Left ventricle myocardium inferior (tissue), 1 donor: Measurements from ENCODE around the gene PHF21A. TPM values are rescaled to one million over a fixed set of nuclear protein-coding genes. Genes with fewer than 3 reads are reported as not detected.

Experiments
- DNase-seq: peaks from one replicate; pipeline ENCODE4 v3.0.0-alpha.2; 2020
- H3K27ac ChIP-seq: fragments of 200-600 bp; replicated peaks from 2 replicates; pipeline ENCODE4 v1.8.0; 2021
- H3K27me3 ChIP-seq: fragments of 200-600 bp; 2 replicates; pipeline ENCODE4 v1.8.0; 2021; ENCODE audit warnings: low read depth
- H3K36me3 ChIP-seq: fragments of 200-600 bp; 2 replicates; pipeline ENCODE4 v1.8.0; 2021
- H3K4me1 ChIP-seq: fragments of 200-600 bp; 2 replicates; pipeline ENCODE4 v1.8.0; 2021
- H3K4me3 ChIP-seq: fragments of 200-600 bp; 2 replicates; pipeline ENCODE4 v1.8.0; 2021; ENCODE audit warnings: mild to moderate bottlenecking, moderate library complexity
- H3K9me3 ChIP-seq: fragments of 200-600 bp; replicated peaks from 2 replicates; pipeline ENCODE4 v1.8.0; 2021
- CTCF ChIP-seq: fragments of 200-600 bp; IDR thresholded peaks from 2 replicates; pipeline ENCODE4 v1.8.0; 2021; ENCODE audit warnings: antibody characterized with exemption, mild to moderate bottlenecking, borderline replicate concordance
- intact Hi-C: fragments of 100-400 bp; cut with micrococcal nuclease; formaldehyde crosslinking; loops from one replicate; pipeline ENCODE4 v1.11.0; 2022
- total RNA-seq: library from RNA; stranded (reverse); fragmentation: NEBNext Ultra II Directional; extraction: Animal tissue kit (Norgen Biotek cat#: 25700); gene quantifications from one replicate; pipeline ENCODE4 v1.2.1, GENCODE V29; 2021
- donor health status: DM: no; HTN: yes; CAD: no; lungs with severe emphysema.

Gene PHF21A
- total RNA-seq, 1 donor from 2014 or later, result 36.6 TPM

- no peak overlapping the region for H3K4me3 ChIP-seq
- H3K27me3 ChIP-seq, result peaks cover 24% of the 10 kb centered on the region
- no peak overlapping the region for H3K27ac ChIP-seq
- no peaks in the 10 kb centered on the region for H3K9me3 ChIP-seq
- peak; percentile 8 for DNase-seq
- peaks cover 22% of the 10 kb centered on the region for H3K4me1 ChIP-seq
- intact Hi-C loops, result no loop called here
- TF ChIP-seq CTCF, result no peak
- H3K36me3 ChIP-seq, result peaks cover 25% of the 10 kb centered on the region
These were observed 192.6 kb downstream of the PHF21A start for GRCh38 chr11:45928535-45929215.

GRCh38 chr11:45927684-45928413 is 193.4 kb downstream of the PHF21A start:
- no peak overlapping the region for H3K27ac ChIP-seq
- peak; percentile 5 for DNase-seq
- peaks cover 31% of the 10 kb centered on the region for H3K27me3 ChIP-seq
- peaks cover 28% of the 10 kb centered on the region for H3K4me1 ChIP-seq
- H3K36me3 ChIP-seq, result peaks cover 16% of the 10 kb centered on the region
- H3K9me3 ChIP-seq, result no peaks in the 10 kb centered on the region
- intact Hi-C loops, result no loop called here
- no peak for TF ChIP-seq CTCF
- no peak overlapping the region for H3K4me3 ChIP-seq

- intact Hi-C loops, result no loop called here
- Histone ChIP-seq H3K27ac (no peak overlapping the region), H3K36me3 (peaks cover 11% of the 10 kb centered on the region), H3K4me1 (peaks cover 33% of the 10 kb centered on the region), H3K27me3 (peaks cover 36% of the 10 kb centered on the region), H3K9me3 (no peaks in the 10 kb centered on the region), H3K4me3 (no peak overlapping the region)
- no peak for TF ChIP-seq CTCF
- DNase-seq, result peak; percentile 10
These were observed 193.9 kb downstream of the PHF21A start for GRCh38 chr11:45927332-45927683.

GRCh38 chr11:45926536-45927331 is 194.5 kb downstream of the PHF21A start:
- DNase-seq, result peak; percentile 8
- Histone ChIP-seq H3K36me3 (peaks cover 5% of the 10 kb centered on the region), H3K9me3 (no peaks in the 10 kb centered on the region), H3K27ac (no peak overlapping the region), H3K4me3 (no peak overlapping the region), H3K4me1 (peaks cover 39% of the 10 kb centered on the region), H3K27me3 (peaks cover 42% of the 10 kb centered on the region)
- intact Hi-C loops, result no loop called here
- TF ChIP-seq CTCF, result no peak

GRCh38 chr11:45926001-45926401 is 195.3 kb downstream of the PHF21A start:
- no peak for TF ChIP-seq CTCF

More at GRCh38 chr11:45926001-45926401, 195.3 kb downstream of the PHF21A start:
- intact Hi-C loops, result no loop called here
- DNase-seq, result peak; percentile 9
- H3K27ac ChIP-seq, result no peak overlapping the region
- H3K4me1 ChIP-seq, result peaks cover 34% of the 10 kb centered on the region
- H3K4me3 ChIP-seq, result no peak overlapping the region
- peaks cover 50% of the 10 kb centered on the region for H3K27me3 ChIP-seq
- no peaks in the 10 kb centered on the region for H3K36me3 ChIP-seq
- H3K9me3 ChIP-seq, result no peaks in the 10 kb centered on the region
